Stimulated activated CD4-positive, alpha-beta T cell treated with anti-CD3 and anti-CD28 coated beads, Interleukin-1b, Interleukin-23, amount 100 ng/mL, for 48 hours (primary cell): Measurements from ENCODE around the gene FEV.
"Not testable (repeated sequence)": the region's sequence is repeated elsewhere in the genome, so short reads cannot be mapped to it uniquely, and the experiment has no call there.

Experiments used
- DNase-seq: peaks from one replicate; pipeline ENCODE4 v3.0.0-alpha.2; 2020

Gene FEV

GRCh38 chr2:218963601-218964000 is 21.4 kb downstream of the FEV start:
- DNase-seq = no peak

GRCh38 chr2:218962859-218963492 is 22.0 kb downstream of the FEV start:
- DNase-seq = peak; percentile 51

DNA sequence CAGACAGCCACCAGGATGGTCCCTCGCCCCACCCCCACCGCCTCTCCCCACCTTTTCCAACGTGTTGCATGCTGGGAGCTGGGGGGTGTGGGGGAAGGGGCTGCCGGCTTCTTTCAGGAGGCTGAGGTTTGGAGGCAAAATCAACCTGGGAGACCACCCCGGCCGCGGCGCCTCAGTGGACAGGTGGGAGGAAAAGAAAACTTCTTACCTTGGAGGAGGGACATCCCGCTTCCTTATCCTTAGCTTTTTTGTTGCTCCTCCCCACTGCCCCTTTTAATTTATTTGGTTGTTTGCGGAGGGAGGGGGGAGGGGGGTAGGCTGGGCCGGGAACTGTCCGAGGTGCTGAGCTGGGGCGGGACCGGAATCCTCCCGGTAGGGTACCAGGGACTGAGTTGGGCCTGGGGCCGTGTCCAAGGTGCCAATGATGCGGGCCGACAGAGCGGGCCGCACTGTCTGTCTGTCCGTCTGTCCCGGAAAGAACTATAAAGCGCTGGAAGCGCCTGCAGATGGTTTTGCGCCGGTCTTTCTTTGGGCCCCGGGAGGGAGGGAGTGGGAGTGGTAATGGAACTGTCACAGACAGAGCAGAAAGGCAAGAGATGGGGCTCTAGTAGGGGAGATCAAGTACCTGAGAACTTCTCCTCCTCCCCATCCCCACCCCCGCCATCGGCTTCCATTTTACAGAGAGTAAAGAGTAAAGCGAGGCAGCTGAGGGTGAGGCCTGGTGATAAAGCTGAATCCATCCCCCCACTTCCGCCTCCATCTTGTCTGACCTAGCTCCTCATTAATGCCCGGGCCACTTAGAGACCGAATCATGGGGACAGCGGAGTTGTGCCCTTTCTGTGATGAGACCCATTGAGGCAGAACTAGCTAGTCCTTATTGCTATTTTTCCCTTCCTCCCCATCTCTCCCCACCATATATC is 23.1 kb downstream of the FEV start:
- no peak for DNase-seq

- no peak for DNase-seq
These were observed 23.8 kb downstream of the FEV start for GRCh38 chr2:218961229-218961628.

- no peak for DNase-seq
These were observed 24.4 kb downstream of the FEV start for GRCh38 chr2:218960309-218961165.

- DNase-seq = no peak
These were observed 25.1 kb downstream of the FEV start for GRCh38 chr2:218959761-218960308.

DNA sequence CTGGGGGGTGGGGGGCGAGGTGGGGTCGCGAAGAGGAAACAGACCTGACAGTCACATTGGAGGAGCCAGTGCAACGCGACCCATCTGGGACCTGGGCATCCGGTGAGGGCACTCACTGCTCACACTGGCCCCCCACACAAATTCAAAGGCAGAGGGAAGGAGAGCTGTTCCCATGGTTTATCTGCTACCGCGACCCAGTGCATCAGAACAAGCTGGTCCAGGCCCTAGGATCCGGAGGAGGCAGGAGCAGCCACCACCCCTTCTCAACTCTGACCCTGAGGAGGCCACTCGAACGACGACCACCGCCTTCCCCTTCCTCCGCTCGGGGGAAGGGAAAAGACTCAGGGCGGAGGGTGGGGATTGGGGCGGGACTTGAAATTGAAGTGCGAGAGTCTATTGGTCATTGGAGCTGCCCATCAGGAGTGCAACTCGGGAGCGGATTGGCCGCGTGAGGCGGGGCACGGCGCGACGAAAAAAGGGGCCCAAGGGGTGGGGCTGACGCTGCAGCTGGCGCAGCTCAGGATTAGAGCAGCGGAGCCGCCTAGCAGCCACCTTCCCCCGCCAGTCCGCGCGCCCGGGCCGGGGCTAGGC is 25.7 kb downstream of the FEV start, which contains the start of gene CDK5R2:
Gene CDK5R2, plus strand, starts transcription at position 526 of the 591 bp plus-strand sequence. CDS start 155 bp downstream, outside the sequence.
- peak; percentile 83 for DNase-seq

DNA sequence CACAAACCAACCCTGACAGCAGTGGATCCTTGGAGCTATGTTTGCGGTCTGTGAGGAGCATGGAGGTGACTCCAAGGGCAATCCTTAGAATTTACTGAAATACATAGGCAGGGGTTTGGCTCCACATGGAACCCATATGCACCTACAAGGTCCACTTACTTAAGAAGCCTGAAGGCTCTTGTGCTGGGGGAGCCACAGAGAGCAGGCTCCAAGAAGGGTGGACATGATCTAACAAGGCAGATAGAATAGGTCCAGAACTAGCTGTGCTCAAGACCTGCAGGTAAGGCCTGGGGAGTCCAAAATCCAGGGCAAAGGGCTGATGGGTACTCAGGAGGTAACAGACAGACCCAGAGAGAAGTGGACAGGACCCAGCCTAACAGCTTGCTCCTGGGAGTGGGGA is 26.7 kb downstream of the FEV start:
- no peak for DNase-seq

- DNase-seq = no peak
These were observed 27.3 kb downstream of the FEV start for GRCh38 chr2:218957671-218958070.

- DNase-seq = no peak
These were observed 28.9 kb downstream of the FEV start for GRCh38 chr2:218956039-218956438.

DNA sequence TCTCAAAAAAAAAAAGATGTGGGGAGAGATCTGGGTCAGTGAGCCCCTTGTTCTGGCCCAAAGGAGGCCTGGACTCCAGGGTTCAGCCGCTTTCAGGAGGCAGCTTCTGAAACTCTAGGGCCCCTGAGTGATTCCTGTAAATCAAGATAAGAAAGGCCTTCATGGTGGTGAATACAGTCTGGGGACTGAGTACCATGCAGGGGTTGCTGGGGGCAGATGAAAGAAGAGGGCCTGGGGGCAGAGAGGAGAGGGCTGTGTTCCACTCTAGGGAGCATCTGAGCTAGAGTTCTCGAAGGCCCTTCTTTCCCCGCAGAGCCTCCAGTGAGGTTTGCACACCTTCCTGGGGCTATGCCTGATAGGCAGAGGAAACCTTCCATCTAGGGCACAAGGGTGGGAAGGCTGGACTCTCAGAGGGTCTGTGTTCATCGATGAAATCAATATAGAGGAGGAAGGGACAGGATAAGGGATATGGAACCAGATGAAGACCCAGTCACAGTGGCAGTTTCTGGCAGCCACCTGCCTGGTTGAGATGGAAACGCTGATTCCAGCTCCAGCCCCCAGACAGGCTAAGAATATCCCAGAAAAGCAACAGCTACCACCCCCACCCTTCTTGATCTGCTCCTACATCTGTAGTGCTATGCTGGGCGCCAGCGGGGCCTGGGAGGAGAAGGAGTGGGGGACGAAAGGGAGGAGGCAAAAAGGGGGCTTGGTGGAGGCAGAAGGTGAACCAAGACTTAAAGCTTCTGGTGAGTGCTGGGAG is 30.3 kb downstream of the FEV start:
- no peak for DNase-seq

DNA sequence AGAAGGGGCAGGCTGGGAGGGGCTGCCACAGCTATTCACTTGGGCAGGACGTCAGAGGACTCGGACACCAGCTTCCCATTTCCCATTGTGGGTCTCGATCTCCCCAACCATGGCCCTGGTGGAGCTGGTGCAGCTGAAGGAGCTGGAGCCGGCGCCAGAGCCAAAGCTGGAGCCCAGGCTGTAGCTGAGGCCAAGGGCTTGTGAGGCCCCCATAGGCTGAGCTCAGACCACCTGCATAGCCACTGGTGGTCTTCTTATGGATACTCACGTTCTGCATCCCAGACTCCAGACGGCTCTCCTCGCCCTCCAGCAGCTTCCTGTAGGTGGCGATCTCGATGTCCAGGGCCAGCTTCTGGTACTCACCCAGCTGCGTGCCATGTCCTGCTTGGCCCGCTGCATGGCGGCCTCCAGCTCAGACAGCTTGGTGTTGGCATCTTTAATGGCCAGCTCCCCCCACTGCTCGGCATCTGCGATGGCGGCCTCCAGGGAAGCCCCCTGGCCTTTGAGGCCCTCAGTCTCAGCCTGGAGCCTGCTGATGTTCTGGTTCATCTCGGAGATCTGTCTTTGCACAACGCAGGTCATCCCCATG is 31.5 kb downstream of the FEV start:
- no peak for DNase-seq

- DNase-seq = no peak
These were observed 32.8 kb downstream of the FEV start for GRCh38 chr2:218952160-218952559.

DNA sequence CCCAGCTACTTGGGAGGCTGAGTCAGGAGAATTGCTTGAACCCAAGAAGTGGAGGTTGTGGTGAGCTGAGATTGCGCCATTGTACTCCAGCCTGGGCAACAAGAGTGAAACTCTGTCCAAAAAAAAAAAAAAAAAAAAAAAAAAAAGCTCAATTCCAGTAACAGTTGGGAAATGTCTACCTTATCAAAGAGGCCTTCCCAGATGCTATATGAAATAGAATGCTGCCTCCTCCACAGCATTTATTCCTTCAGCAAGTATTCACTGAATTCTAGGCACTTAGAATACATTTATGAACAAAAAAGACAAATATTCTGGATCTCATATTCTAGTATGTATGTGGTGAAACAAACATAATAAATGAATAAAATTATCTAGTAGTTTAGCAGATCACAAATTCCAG is 38.4 kb downstream of the FEV start:
- DNase-seq = no peak

DNA sequence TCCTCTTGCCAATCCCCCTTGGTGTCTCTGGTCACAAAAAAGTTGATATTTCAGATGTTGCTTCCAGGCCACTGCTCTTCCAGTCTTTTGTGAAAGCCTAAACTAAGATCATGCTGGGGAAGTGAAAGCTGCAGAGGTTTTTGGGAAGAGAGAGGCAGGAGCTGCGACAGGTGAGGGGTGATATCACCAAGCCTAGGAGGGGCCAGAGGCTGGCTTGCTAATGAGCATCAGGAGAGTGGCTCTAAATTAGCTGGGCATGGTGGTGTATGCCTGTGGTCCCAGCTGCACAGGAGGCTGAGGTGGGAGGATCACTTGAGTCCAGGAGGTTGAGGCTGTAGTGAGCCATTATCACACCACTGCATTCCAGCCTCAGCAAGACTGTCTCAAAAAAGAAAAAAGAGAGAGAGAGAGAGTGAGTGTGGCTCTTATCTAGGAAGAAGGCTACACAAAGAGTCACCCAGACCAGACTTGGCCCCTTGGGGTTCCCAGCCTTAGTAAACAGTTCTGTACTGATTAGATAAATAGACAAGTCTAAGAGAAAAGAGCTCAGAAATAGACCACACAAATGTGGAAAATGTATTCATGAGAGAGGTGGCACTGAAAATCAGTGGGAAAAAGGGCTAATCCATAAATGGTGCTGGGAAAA is 40.1 kb downstream of the FEV start:
- DNase-seq = no peak

DNA sequence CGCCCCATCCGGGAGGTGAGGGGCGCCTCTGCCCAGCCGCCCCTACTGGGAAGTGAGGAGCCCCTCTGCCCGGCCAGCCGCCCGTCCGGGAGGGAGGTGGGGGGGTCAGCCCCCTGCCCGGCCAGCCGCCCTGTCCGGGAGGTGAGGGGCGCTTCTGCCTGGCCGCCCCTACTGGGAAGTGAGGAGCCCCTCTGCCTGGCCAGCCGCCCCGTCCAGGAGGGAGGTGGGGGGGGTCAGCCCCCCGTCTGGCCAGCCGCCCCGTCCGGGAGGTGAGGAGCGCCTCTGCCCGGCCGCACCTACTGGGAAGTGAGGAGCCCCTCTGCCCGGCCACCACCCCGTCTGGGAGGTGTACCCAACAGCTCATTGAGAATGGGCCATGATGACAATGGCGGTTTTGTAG is 53.2 kb downstream of the FEV start:
- not testable (repeated sequence) for DNase-seq
